Esophagus muscularis mucosa (tissue), 4 donors: Measurements from ENCODE around the gene PPP2R3B. TPM values are rescaled to one million over a fixed set of nuclear protein-coding genes. Genes with fewer than 3 reads are reported as not detected.

ENCODE experiments used
- DNase-seq: peaks from one replicate; pipeline ENCODE4 v3.0.0-alpha.2; 2017; ENCODE audit errors: extremely low spot score
- H3K27ac ChIP-seq, 4 donors: fragments of 200-600 bp; sonication (generic); replicated peaks in 1 of 4; 1 replicate in 3 of 4; 2 replicates in 1 of 4; pipeline ENCODE4 v1.5.1; 2016 to 2019; ENCODE audit warnings: mild to moderate bottlenecking in 1 of 4
- H3K27me3 ChIP-seq, 4 donors: fragments of 200-600 bp; sonication (generic); one replicate each; pipeline versions ENCODE4 v1.5.1 to v1.6.0; 2016 to 2019
- H3K36me3 ChIP-seq, 4 donors: fragments of 200-600 bp; sonication (generic); one replicate each; pipeline ENCODE4 v1.5.1; 2016 to 2019
- H3K4me1 ChIP-seq, 4 donors: fragments of 200-600 bp; sonication (generic); one replicate each; pipeline ENCODE4 v1.5.1; 2016 to 2019
- H3K4me3 ChIP-seq, 4 donors: fragments of 200-600 bp; sonication (generic); 1 replicate in 2 of 4; 2 replicates in 2 of 4; pipeline ENCODE4 v1.5.1; 2016 to 2019; ENCODE audit warnings: mild to moderate bottlenecking in 4 of 4, moderate library complexity in 1 of 4
- H3K9me3 ChIP-seq, 4 donors: fragments of 200-600 bp; sonication (generic); 1 replicate in 3 of 4; 2 replicates in 1 of 4; pipeline ENCODE4 v1.5.1; 2016 to 2019
- CTCF ChIP-seq, 3 experiments: fragments of 200-600 bp in 2 of 3; fragments of 450-650 bp in 1 of 3; sonication (generic) in 2 of 3; IDR thresholded peaks; one replicate each; pipeline ENCODE4 v1.5.1; 2017 to 2019; ENCODE audit warnings: antibody characterized with exemption in 3 of 3, mild to moderate bottlenecking in 2 of 3, moderate library complexity in 1 of 3
- EP300 ChIP-seq: sonication (generic); formaldehyde crosslinking; IDR thresholded peaks from one replicate; pipeline ENCODE4 v1.6.1; 2017; ENCODE audit warnings: antibody characterized with exemption
- POLR2A ChIP-seq: fragments of 450-650 bp; IDR thresholded peaks from one replicate; pipeline ENCODE4 v1.6.1; 2017; ENCODE audit warnings: antibody characterized with exemption, moderate library complexity, mild to moderate bottlenecking, low read depth
- POLR2AphosphoS5 ChIP-seq, 2 donors: sonication (generic); formaldehyde crosslinking; IDR thresholded peaks; one replicate each; pipeline ENCODE4 v1.6.1; 2017; ENCODE audit warnings: antibody characterized with exemption in 2 of 2
- WGBS: methylation state at CpG from one replicate; pipeline ENCODE4 v1.1.5; 2018; 5-methylcytosine and 5-hydroxymethylcytosine counted together
- intact Hi-C: fragments of 100-400 bp; cut with DNase I; formaldehyde crosslinking; loops from one replicate; pipeline ENCODE4 v1.15.1; 2023
- total RNA-seq, 4 donors: library from RNA; depleted of rRNA; stranded (reverse); fragments of >200 nt; gene quantifications; one replicate each; pipeline versions ENCODE4 v1.1.0 to v1.2.1, GENCODE V29; 2016

The PPP2R3B gene
- total RNA-seq, 4 donors from 2014 or later: 4.0 to 8.3 (median 5.4) TPM

- Histone ChIP-seq H3K27me3 (no peaks in the 10 kb centered on the region), H3K4me1 (peaks cover 0 to 3% (median 0%) of the 10 kb centered on the region in 4 donors), H3K27ac (no peak overlapping the region), H3K4me3 (no peak overlapping the region), H3K36me3 (peaks cover 0 to 30% (median 16%) of the 10 kb centered on the region in 4 donors), H3K9me3 (no peaks in the 10 kb centered on the region)
- 90% methylated on average over 10 of the region's 10 CpGs for WGBS
- no peak for DNase-seq
- intact Hi-C loops: no loop called here
- TF ChIP-seq CTCF (IDR thresholded peaks at IDR 0.05): no peak
- no peak for TF ChIP-seq POLR2A
- no peak for TF ChIP-seq EP300
- TF ChIP-seq POLR2AphosphoS5 (IDR thresholded peaks at IDR 0.05): no peak
These were observed 37.0 kb downstream of the PPP2R3B start for GRCh38 chrX:349702-350101.

GRCh38 chrX:349196-349595 lies 37.5 kb downstream of the PPP2R3B start:
- Histone ChIP-seq H3K4me1 (peaks cover 0 to 3% (median 0%) of the 10 kb centered on the region in 4 donors), H3K27me3 (no peaks in the 10 kb centered on the region), H3K27ac (no peak overlapping the region), H3K4me3 (no peak overlapping the region), H3K9me3 (no peaks in the 10 kb centered on the region), H3K36me3 (peaks cover 0 to 35% (median 21%) of the 10 kb centered on the region in 4 donors)
- TF ChIP-seq EP300 (no peak), CTCF (IDR thresholded peaks at IDR 0.05) (no peak), POLR2AphosphoS5 (IDR thresholded peaks at IDR 0.05) (no peak), POLR2A (no peak)
- DNase-seq: no peak
- 85% methylated on average over 17 of the region's 18 CpGs for WGBS
- intact Hi-C loops: no loop called here

GRCh38 chrX:348461-349117 lies 38.1 kb downstream of the PPP2R3B start:
- TF ChIP-seq CTCF (IDR thresholded peaks at IDR 0.05) (no peak), EP300 (no peak), POLR2A (no peak), POLR2AphosphoS5 (IDR thresholded peaks at IDR 0.05) (no peak)
- H3K4me3 ChIP-seq: no peak overlapping the region
- H3K27me3 ChIP-seq: no peaks in the 10 kb centered on the region
- peaks cover 0 to 36% (median 21%) of the 10 kb centered on the region in 4 donors for H3K36me3 ChIP-seq
- no peaks in the 10 kb centered on the region for H3K9me3 ChIP-seq
- peaks cover 0 to 3% (median 0%) of the 10 kb centered on the region in 4 donors for H3K4me1 ChIP-seq
- WGBS: 75% methylated on average over 11 of the region's 11 CpGs
- no peak for DNase-seq
- intact Hi-C loops: no loop called here
- no peak overlapping the region for H3K27ac ChIP-seq

- no peak for TF ChIP-seq EP300
- no peak for TF ChIP-seq POLR2AphosphoS5 (IDR thresholded peaks at IDR 0.05)
- no peak overlapping the region for H3K4me3 ChIP-seq
- 94% methylated on average over 42 of the region's 59 CpGs for WGBS
- peaks cover 0 to 35% (median 20%) of the 10 kb centered on the region in 4 donors for H3K36me3 ChIP-seq
- H3K27ac ChIP-seq: no peak overlapping the region
- peaks cover 0 to 3% (median 0%) of the 10 kb centered on the region in 4 donors for H3K4me1 ChIP-seq
- H3K9me3 ChIP-seq: no peaks in the 10 kb centered on the region
- no peaks in the 10 kb centered on the region for H3K27me3 ChIP-seq
- no peak for DNase-seq
- intact Hi-C loops: no loop called here
These were observed 39.2 kb downstream of the PPP2R3B start for GRCh38 chrX:347351-348117.

- no peaks in the 10 kb centered on the region for H3K9me3 ChIP-seq
- no peak overlapping the region for H3K4me3 ChIP-seq
- 96% methylated on average over 27 of the region's 75 CpGs for WGBS
- H3K4me1 ChIP-seq: peaks cover 0 to 3% (median 0%) of the 10 kb centered on the region in 4 donors
- no peaks in the 10 kb centered on the region for H3K27me3 ChIP-seq
- intact Hi-C loops: no loop called here
- H3K27ac ChIP-seq: no peak overlapping the region
- no peak for TF ChIP-seq CTCF (IDR thresholded peaks at IDR 0.05)
- no peak for TF ChIP-seq POLR2AphosphoS5 (IDR thresholded peaks at IDR 0.05)
- no peak for TF ChIP-seq POLR2A
- no peak for TF ChIP-seq EP300
- peaks cover 0 to 34% (median 17%) of the 10 kb centered on the region in 4 donors for H3K36me3 ChIP-seq
- DNase-seq: no peak
These were observed 40.5 kb downstream of the PPP2R3B start for GRCh38 chrX:346034-346813.
